H1 (cell line): ENCODE results near the gene ZNF814.

Experiments
- ATF3 ChIP-seq: IDR thresholded peaks from 2 replicates; pipeline ENCODE4 v1.6.1; 2011; ENCODE audit warnings: low read depth, mild to moderate bottlenecking, low read length; ENCODE audit not compliant: insufficient read depth
- BRCA1 ChIP-seq: IDR thresholded peaks from 2 replicates; pipeline ENCODE4 v1.6.1; 2012; ENCODE audit warnings: low read depth, low read length, improper control_type of control experiment
- CEBPB ChIP-seq: IDR thresholded peaks from 2 replicates; pipeline ENCODE4 v1.6.1; 2012; ENCODE audit warnings: low read depth, low read length
- CTCF ChIP-seq, 3 experiments: IDR thresholded peaks; 1 replicate in 2 of 3; 2 replicates in 1 of 3; pipeline versions ENCODE4 v1.5.1 to v1.6.1; 2011; ENCODE audit warnings: low read length in 3 of 3, mild to moderate bottlenecking in 3 of 3, inconsistent platforms in 2 of 3, low read depth in 1 of 3, moderate library complexity in 1 of 3; ENCODE audit not compliant: insufficient read depth in 1 of 3; ENCODE audit errors: control extremely low read depth in 1 of 3
- HDAC6 ChIP-seq: IDR thresholded peaks from one replicate; pipeline ENCODE4 v1.7.1; 2012; ENCODE audit warnings: low read depth, mild to moderate bottlenecking, inconsistent platforms, low read length, moderate library complexity
- KDM1A ChIP-seq: fragments of 200-600, 300-600 bp; sonication (generic); IDR thresholded peaks from 2 replicates; pipeline ENCODE4 v1.7.1; 2016; ENCODE audit warnings: mild to moderate bottlenecking, low read length, borderline replicate concordance
- USF2 ChIP-seq: IDR thresholded peaks from 2 replicates; pipeline ENCODE4 v1.6.1; 2011; ENCODE audit warnings: low read length, improper control_type of control experiment

GRCh38 chr19:57903618-57904184 lies 14.9 kb upstream of the ZNF814 start:
- TF ChIP-seq KDM1A (no peak), CTCF (IDR thresholded peaks at IDR 0.05; ENCODE audit: control extremely low read depth in 1 of 3, insufficient read depth in 1 of 3, low read depth in 1 of 3, low read length in 3 of 3) (no peak), ATF3 (no peak), CEBPB (no peak), HDAC6 (no peak), USF2 (no peak), BRCA1 (no peak)
